ENCODE data around the gene ACOT8. TPM values are rescaled to one million over a fixed set of nuclear protein-coding genes. Genes with fewer than 3 reads are reported as not detected.
"Not testable (repeated sequence)": the region's sequence is repeated elsewhere in the genome, so short reads cannot be mapped to it uniquely, and the experiment has no call there.

ACOT8 gene
- 102 and 117 TPM in 2 replicates for total RNA-seq (2014; rRNA removed; shearing (Covaris generic))

DNA sequence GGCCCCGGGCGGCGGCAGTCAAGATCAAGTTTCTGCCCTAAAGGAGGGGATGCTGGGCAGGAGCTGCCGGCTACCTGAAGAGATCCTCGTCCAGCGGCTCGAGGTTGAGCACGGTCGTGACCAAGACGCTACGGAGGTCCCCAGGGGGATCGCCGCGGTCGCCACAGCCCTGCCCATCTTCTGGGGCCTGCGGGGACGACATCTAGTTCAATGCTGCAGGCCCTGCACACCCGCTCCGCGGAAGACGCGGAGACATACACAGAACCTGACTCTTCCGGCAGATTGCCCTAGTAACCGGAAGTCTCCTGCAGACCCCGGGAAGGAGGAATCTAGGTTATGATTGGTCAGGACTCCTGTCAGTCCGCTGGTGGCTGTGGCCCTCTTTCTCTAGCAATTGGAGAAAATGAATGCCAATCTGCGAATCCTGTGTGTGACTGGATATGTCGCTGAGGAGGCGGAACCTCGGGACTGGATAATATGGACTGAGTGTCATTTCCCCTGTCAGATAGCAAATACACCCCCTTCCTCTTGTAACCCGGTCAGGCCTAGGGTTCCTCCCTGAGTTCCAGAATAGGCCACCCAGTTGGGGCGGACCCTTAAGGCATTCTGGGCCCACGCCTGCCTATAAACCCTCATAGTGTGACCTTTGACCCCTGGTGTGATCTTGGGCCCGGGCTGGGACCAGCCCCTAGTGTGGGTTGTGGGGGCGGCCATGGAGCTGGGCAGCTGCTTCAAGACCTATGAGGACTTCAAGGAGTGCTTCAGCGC is at the start of gene ACOT8, which contains the start of gene ZSWIM3:
Gene ACOT8, minus strand, starts transcription at position 279 of the 768 bp plus-strand sequence. Its CDS starts 77 bp downstream, at position 202.
Gene ZSWIM3, plus strand, starts transcription at position 501 of the 768 bp plus-strand sequence. Its CDS starts 212 bp downstream, at position 713.
- peak; percentile 100 for DNase-seq (ENCODE audit: low read depth)

DNA sequence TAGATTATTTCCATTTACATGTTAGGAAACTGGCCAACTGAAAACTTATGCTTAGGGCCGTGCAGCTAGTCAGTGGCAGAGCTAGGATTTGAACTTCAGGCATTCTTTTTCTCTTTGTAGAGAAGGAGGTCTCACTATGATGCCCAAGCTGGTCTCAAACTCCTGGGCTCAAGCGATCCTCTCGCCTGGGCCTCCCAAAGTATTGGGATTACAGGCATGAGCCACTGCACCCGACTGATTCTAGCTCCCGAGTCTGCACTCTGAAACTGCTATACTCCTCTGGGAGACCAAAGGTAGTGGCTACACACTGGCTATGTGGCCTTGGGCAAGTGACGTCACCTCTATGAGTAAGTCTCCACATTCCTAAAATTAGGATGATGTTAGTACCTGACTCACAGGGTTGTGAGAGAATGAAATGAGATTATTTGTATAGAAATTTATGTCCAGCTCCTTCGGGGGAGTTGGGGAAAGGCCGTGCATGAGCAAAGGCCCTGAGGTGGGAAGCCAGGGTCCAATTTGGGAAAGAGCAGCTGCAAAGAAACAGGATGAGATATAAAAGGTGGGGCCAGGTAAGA is 48.4 kb upstream of the ACOT8 start:
- DNase-seq (ENCODE audit: low read depth) = peak; percentile 99

DNA sequence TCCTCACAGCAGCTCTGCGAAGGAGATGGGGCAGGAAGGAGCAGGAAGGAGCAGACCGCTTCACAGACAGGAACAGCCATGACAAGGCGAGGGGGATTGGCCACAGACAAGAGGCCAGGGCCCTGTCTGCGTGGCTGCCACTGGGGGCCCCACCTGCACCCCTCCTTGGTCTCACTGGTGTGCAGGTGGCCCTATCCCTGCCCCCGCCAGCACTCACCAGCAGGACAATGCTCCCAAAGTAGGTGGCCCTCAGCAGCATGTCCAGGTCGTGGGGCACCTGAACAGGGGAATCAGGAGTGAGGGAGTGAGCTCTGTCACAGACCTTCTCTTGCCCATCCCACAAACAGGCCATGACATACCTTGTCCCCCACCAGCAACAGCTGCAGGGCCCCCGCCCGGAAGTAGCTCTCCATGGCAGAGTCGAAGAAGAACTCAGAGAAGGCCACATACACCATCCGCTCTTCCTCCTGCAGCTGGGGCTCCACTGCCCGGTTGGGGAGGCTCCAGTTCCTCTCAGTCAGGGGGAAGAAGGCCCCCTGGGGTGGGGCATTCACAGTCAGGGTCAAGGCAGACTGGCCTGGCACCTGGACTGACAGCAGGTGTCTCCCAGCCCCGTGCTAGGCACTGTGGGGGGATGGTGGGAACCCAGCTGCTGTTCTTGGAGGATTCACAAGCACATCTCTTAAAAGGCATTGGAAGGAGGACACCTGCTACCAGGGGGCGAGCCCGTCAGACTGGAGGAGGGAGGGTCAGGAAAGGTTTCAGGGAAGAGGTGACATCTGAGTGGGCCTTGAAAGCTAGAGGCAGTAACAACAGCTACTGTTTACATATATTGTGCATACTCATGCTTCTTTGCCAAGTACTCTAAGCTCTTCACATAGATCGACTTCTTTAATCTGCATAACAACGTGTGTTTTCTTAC is 47.7 kb upstream of the ACOT8 start:
- no peak for DNase-seq (ENCODE audit: low read depth)

- no peak for DNase-seq (ENCODE audit: low read depth)
Measured at GRCh38 chr20:45902199-45902701, 45.1 kb upstream of the ACOT8 start.

DNA sequence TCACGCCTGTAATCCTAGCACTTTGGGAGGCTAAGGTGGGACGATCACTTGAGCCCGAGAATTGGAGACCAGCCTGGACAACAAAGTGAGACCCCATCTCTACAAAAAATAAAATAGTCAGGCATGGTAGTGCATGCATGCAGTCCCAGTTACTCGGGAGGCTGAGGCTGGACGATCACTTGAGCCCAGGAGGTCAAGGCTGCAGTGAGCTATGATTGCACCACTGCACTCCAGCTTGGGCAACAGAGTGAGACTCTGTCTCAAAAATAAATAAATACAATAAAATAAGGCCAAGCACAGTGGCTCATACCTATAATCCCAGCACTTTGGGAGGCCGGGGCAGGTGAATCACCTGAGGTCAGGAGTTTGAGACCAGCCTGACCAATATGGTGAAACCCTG is 44.1 kb upstream of the ACOT8 start:
- DNase-seq (ENCODE audit: low read depth) = not testable (repeated sequence)

- no peak for DNase-seq (ENCODE audit: low read depth)
Measured at GRCh38 chr20:45899046-45899835, 42.0 kb upstream of the ACOT8 start.

- DNase-seq (ENCODE audit: low read depth) = no peak
Measured at GRCh38 chr20:45898285-45898684, 41.1 kb upstream of the ACOT8 start.

DNA sequence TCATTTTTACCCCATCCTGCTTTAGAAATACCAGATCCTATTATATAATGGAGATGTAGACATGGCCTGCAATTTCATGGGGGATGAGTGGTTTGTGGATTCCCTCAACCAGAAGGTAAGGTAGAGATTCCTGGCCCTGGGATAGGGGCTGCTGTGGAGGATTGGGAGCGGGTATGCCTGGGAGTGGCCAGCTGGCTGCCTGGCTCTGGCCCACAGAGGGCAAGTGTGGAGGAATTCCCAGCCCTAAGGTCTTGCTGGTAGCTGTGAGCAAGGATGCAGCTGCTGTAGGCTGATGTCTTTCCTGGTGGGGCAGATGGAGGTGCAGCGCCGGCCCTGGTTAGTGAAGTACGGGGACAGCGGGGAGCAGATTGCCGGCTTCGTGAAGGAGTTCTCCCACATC is 40.5 kb upstream of the ACOT8 start:
- DNase-seq (ENCODE audit: low read depth) = no peak

DNA sequence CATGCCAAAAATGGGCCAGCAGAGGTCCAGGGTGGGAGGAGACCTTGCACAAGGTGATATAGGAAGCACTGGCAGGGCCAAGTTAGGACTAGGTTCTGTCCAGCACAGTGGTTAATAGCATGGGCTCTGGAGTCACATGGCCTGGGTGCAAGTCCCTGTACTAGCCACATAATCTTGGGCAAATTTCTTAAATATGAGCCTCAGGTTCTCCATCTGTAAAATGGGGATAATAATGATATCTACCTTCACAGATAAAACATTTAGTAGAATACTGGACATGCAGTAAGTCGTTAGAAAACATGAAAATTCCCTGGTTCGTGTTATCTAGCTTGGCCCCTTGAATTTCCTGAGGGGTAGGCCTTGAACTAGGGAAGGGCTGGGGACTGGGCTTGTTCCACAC is 40.1 kb upstream of the ACOT8 start:
- no peak for DNase-seq (ENCODE audit: low read depth)

GRCh38 chr20:45896641-45897161 is 39.5 kb upstream of the ACOT8 start:
- no peak for DNase-seq (ENCODE audit: low read depth)

- DNase-seq (ENCODE audit: low read depth) = no peak
Measured at GRCh38 chr20:45894797-45895196, 37.6 kb upstream of the ACOT8 start.

DNA sequence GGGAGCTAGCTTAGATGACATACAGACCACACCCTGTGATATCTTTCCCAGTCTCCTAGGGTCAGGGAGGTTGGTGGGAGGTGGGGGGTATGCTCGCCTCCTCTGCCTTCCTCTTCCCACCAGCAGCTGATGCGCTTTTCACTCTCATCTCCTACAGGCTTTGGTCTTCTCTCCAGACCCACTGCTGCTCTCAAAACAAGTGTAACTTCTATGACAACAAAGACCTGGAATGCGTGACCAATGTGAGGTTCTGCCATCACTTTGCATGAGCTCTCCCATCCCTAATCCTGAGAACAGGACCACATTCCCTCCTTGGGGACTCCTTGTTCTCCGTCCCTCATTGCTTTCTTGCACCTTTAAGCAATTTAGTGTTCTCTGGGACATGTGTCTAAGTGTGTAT is 36.6 kb upstream of the ACOT8 start:
- peak; percentile 35 for DNase-seq (ENCODE audit: low read depth)

GRCh38 chr20:45892828-45893500 is 35.8 kb upstream of the ACOT8 start:
- DNase-seq (ENCODE audit: low read depth) = no peak

DNA sequence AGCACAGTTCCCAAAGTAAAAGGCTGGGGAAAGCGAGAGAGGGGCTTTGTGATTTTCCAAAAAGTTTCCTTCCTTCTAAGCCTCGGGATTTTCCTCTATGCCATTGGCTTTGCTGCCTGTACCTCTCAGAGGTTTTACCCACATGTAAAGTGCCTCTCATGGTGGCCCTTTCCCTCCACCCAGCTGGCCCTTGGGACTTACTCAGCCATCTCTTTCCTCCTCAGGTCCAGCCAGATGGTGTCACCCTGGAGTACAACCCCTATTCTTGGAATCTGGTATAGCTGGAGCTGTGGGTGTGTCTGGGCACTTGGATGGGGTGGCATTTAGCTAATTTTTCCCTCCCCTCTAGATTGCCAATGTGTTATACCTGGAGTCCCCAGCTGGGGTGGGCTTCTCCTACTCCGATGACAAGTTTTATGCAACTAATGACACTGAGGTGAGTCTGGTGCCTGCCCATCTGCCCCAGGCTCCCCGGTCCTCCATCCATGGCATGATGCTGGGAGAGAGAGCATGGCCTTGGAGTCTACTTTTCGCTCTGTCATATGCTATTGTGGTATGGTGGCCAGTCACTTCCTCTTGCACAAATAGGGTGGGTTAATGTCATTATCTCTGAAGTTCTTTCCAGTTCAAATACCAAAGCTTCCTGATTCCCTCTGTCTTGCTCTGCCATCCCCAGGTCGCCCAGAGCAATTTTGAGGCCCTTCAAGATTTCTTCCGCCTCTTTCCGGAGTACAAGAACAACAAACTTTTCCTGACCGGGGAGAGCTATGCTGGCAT is 35.0 kb upstream of the ACOT8 start:
- peak; percentile 64 for DNase-seq (ENCODE audit: low read depth)

DNA sequence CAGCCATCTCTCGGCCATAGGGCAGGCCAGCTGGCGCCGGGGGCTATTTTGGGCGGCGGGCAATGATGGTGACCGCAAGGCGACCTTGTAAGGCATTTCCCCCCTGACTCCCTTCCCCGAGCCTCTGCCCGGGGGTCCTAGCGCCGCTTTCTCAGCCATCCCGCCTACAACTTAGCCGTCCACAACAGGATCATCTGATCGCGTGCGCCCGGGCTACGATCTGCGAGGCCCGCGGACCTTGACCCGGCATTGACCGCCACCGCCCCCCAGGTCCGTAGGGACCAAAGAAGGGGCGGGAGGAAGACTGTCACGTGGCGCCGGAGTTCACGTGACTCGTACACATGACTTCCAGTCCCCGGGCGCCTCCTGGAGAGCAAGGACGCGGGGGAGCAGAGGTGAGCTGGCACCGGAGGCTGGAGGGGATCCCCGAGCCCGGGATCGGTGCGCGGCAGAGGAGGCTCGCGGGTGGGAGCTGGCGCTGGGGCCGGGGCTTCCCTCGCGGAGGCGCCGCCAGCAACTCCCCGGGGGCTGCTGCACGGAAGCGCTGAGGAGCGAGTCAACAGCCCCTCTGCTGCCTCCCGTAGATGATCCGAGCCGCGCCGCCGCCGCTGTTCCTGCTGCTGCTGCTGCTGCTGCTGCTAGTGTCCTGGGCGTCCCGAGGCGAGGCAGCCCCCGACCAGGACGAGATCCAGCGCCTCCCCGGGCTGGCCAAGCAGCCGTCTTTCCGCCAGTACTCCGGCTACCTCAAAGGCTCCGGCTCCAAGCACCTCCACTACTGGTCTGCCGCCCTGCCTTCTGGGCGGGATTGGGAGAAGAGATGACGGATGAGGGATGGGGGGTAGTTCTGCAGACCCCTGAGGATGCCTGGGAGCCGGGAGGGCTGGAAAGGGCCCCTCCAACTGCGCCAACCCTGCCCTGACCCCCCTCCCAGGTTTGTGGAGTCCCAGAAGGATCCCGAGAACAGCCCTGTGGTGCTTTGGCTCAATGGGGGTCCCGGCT is 34.1 kb upstream of the ACOT8 start, which contains the start of the genes CTSA and NEURL2:
Gene CTSA, plus strand, starts transcription at position 351 of the 999 bp plus-strand sequence. Its CDS starts 234 bp downstream, at position 585.
Gene NEURL2, minus strand, starts transcription at position 224 of the 999 bp plus-strand sequence. Its CDS starts 217 bp downstream, at position 7.
- DNase-seq (ENCODE audit: low read depth) = peak; percentile 96

DNA sequence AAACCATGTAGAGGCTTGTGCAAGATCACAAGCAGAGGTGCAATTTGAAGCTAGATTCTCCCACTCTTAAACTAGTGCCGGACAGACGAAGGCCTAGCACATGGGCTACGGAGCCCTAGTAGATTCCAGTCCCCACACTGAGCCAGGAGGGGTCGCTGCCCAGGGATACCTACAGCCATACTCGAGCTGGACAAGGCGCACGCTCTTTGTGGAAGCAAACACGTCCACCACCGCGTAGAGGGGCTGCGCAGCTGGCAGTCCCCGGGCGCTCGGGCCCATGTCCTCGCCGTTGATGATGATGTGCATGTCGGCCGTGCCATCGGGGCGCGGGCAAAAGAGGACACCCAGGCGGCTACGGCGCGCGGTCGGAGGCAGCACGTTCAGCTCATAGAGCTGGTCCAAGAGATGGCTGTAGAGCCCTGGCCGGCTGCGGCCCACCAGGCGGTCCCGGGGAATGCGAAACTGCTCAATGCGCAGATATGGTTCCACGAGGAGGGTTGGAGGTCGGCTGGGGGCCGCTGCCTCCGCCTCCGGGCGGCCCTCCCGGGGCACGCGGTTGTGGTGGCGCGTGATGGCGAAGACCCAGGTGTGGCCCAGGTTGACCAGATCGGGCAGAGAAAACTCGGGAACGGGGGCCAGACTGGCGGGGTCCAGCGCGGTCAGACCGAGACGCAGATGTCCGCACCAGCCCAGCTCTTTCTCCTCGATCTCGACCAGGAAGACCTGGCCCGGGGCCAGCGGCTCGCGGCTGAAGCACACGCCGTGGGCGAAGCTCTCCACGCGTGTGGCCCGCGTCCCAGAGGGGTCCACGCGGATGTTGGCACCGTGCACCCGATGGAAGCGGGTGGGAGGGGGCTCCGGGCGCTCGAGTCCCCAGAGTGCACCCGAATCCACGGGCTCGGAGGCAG is 33.1 kb upstream of the ACOT8 start:
- peak; percentile 53 for DNase-seq (ENCODE audit: low read depth)

DNA sequence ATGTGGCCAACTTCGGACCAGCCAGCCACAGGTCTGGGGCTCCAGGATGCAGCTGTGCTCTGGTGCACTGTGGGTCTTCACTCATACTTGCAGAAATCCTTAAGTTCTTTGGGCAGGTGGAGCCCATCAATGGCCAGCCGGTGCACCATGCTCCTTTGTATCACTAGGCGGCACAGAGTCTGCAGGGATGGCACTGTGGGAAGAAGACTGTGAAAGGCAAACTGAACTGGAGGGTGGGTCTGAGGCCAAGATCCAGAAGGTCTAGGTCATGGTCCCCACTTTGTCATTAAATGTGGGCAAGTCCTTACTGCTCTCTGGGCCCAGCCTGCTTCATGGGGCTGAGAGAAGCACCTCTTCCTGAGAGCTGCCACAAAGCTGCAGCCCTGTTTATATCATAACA is 31.5 kb upstream of the ACOT8 start:
- DNase-seq (ENCODE audit: low read depth) = no peak
